ENCODE data around the gene SLC10A7.

DNA sequence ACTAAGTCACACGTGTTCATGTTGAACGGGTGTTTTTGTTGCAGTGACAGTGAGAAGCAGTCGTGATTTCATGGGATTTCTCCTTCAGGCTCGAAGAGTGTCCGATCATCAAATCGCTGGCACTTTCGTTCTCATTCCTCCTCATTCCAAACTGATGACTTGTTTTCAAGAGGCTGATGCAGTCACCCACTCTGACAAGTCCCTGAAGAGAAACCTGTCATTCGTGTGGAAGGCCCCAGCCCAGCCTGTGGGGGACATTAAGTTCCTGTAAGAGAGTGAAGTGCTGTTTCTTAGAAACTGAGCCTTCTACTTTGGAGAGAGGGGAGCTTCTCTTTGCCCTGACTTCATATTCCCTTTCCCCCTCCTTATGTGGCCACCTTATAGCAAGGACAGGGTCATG, 299.4 kb downstream of the SLC10A7 start:
- TF ChIP-seq, protein P1, sequence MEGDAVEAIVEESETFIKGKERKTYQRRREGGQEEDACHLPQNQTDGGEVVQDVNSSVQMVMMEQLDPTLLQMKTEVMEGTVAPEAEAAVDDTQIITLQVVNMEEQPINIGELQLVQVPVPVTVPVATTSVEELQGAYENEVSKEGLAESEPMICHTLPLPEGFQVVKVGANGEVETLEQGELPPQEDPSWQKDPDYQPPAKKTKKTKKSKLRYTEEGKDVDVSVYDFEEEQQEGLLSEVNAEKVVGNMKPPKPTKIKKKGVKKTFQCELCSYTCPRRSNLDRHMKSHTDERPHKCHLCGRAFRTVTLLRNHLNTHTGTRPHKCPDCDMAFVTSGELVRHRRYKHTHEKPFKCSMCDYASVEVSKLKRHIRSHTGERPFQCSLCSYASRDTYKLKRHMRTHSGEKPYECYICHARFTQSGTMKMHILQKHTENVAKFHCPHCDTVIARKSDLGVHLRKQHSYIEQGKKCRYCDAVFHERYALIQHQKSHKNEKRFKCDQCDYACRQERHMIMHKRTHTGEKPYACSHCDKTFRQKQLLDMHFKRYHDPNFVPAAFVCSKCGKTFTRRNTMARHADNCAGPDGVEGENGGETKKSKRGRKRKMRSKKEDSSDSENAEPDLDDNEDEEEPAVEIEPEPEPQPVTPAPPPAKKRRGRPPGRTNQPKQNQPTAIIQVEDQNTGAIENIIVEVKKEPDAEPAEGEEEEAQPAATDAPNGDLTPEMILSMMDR (IDR thresholded peaks at IDR 0.05), result no peak
- TF ChIP-seq POLR2A (IDR thresholded peaks at IDR 0.05), result no peak

Data from adrenal gland (tissue), 5 donors.